Ovary (tissue), 9 donors: Measurements from ENCODE around the gene ZNF493. TPM values are rescaled to one million over a fixed set of nuclear protein-coding genes. Genes with fewer than 3 reads are reported as not detected.

Source experiments
- DNase-seq, 5 donors: peaks; one replicate each; pipeline ENCODE4 v3.0.0-alpha.2; 2019 to 2020
- H3K27ac ChIP-seq, 2 donors: fragments of 200-600 bp; one replicate each; pipeline versions ENCODE4 v1.5.1 to v1.8.0; 2019 to 2022
- H3K27me3 ChIP-seq: fragments of 200-600 bp; one replicate; pipeline ENCODE4 v1.8.0; 2022
- H3K36me3 ChIP-seq: fragments of 200-600 bp; sonication (generic); one replicate; pipeline ENCODE4 v1.5.1; 2019
- H3K4me1 ChIP-seq: one replicate; pipeline ENCODE4 v1.8.1; 2013; ENCODE audit warnings: mild to moderate bottlenecking, moderate library complexity; ENCODE audit not compliant: insufficient read depth
- H3K4me3 ChIP-seq: fragments of 200-600 bp; sonication (generic); one replicate; pipeline ENCODE4 v1.5.1; 2017
- H3K9me3 ChIP-seq, 2 donors: fragments of 200-600 bp in 1 of 2; sonication (generic) in 1 of 2; one replicate each; pipeline versions ENCODE4 v1.5.1 to v1.8.1; 2013 to 2019; ENCODE audit warnings: mild to moderate bottlenecking in 1 of 2, moderate library complexity in 1 of 2
- CTCF ChIP-seq, 3 donors: fragments of 450-650 bp in 2 of 3; fragments of 200-600 bp in 1 of 3; IDR thresholded peaks; one replicate each; pipeline versions ENCODE4 v1.5.1 to v1.8.0; 2016 to 2022; ENCODE audit warnings: antibody characterized with exemption in 3 of 3, mild to moderate bottlenecking in 1 of 3
- EP300 ChIP-seq: sonication (generic); formaldehyde crosslinking; IDR thresholded peaks from one replicate; pipeline ENCODE4 v1.6.1; 2017; ENCODE audit warnings: antibody characterized with exemption
- POLR2A ChIP-seq: fragments of 450-650 bp; IDR thresholded peaks from one replicate; pipeline ENCODE4 v1.6.1; 2017; ENCODE audit warnings: antibody characterized with exemption, mild to moderate bottlenecking, moderate library complexity
- WGBS, 3 donors: extraction: QIAGEN DNeasy Blood & Tissue Kit in 1 of 3; methylation state at CpG; one replicate each; pipeline versions ENCODE4 v1.1.5 to v1.1.7; 2013 to 2017; 5-methylcytosine and 5-hydroxymethylcytosine counted together
- intact Hi-C, 4 donors: fragments of 100-400 bp; cut with DNase I; formaldehyde crosslinking; loops; one replicate each; pipeline versions ENCODE4 v1.11.0 to v1.15.1; 2022 to 2023
- polyA plus RNA-seq, 2 donors: library from polyadenylated mRNA; stranded (reverse); fragments of 200-250 nt in 1 of 2; fragments of 350-450 nt in 1 of 2; fragmentation: Illumina TruSeq in 1 of 2; extraction: RNeasy Lipid Tissue Mini Kit (QIAGEN cat#74804) in 1 of 2; gene quantifications; one replicate each; pipeline ENCODE4 v1.2.3, GENCODE V29; 2013 to 2014
- total RNA-seq, 7 donors: library from RNA; depleted of rRNA in 2 of 7; stranded (reverse); fragments of >200 nt in 2 of 7; fragmentation: NEBNext Ultra II Directional in 3 of 7; extraction: Animal tissue kit (Norgen Biotek cat#: 25700) in 3 of 7; gene quantifications; one replicate each; pipeline versions ENCODE4 v1.1.0 to v1.2.4, GENCODE V29; 2016 to 2023
- donor health status: DM: no; HTN: no; CAD: no; lungs with moderate emphysema.
- donor health status: DM: no; HTN: no; CAD: no.
- donor health status: Bipolar disorder and iron deficiency.
- donor health status: DM: yes; HTN: yes; CAD: no.
- donor health status: DM: no; HTN: no; CAD: no.
- donor health status: DM: yes; HTN: yes; CAD: no.

ZNF493 gene
- total and polyA plus RNA-seq, 9 donors, result 12.6 to 86.6 (median 33.5) TPM

GRCh38 chr19:21383980-21384582, 12.9 kb upstream of the ZNF493 start:
- Histone ChIP-seq H3K36me3 (no peaks in the 10 kb centered on the region), H3K27ac (no peak overlapping the region), H3K4me1 (no peaks in the 10 kb centered on the region), H3K4me3 (no peak overlapping the region), H3K9me3 (peaks cover 0 to 2% of the 10 kb centered on the region in 2 donors), H3K27me3 (no peaks in the 10 kb centered on the region)
- no peak for DNase-seq
- WGBS, 3 donors, result 94 to 98% (median 98%) methylated on average over 4 of the region's 4 CpGs
- TF ChIP-seq CTCF (IDR thresholded peaks at IDR 0.05) (no peak), POLR2A (no peak), EP300 (no peak)
- intact Hi-C loops, result no loop called here

GRCh38 chr19:21396121-21396520, 812 bp upstream of the ZNF493 start:
- 89 to 94% (median 90%) methylated on average over 10 of the region's 10 CpGs for WGBS, 3 donors
- Histone ChIP-seq H3K27ac (no peak overlapping the region), H3K36me3 (no peaks in the 10 kb centered on the region), H3K9me3 (no peaks in the 10 kb centered on the region), H3K27me3 (no peaks in the 10 kb centered on the region), H3K4me3 (no peak overlapping the region), H3K4me1 (peaks cover 3% of the 10 kb centered on the region)
- no peak for DNase-seq
- TF ChIP-seq CTCF (IDR thresholded peaks at IDR 0.05) (no peak), EP300 (no peak), POLR2A (no peak)
- intact Hi-C loops, result loop anchor here in 1 of 4 donors (1.0 kb wide), 1 partner anchor 42 kb away; no protein-coding TSS in a partner anchor

GRCh38 chr19:21398851-21399250, 1.9 kb downstream of the ZNF493 start:
- no peak overlapping the region for H3K4me3 ChIP-seq
- no peak overlapping the region for H3K27ac ChIP-seq
- DNase-seq, result no peak
- H3K27me3 ChIP-seq, result no peaks in the 10 kb centered on the region
- peaks cover 7% of the 10 kb centered on the region for H3K4me1 ChIP-seq
- no peak for TF ChIP-seq EP300
- TF ChIP-seq CTCF (IDR thresholded peaks at IDR 0.05), result no peak
- TF ChIP-seq POLR2A, result no peak
- no peaks in the 10 kb centered on the region for H3K36me3 ChIP-seq
- 95 to 96% (median 95%) methylated on average over 5 of the region's 5 CpGs for whole genome bisulfite sequencing, 3 donors
- intact Hi-C loops, result no loop called here
- H3K9me3 ChIP-seq, result no peaks in the 10 kb centered on the region

- 73 to 90% (median 84%) methylated on average over 1 of the region's 1 CpG for WGBS, 3 donors
- no peaks in the 10 kb centered on the region for H3K27me3 ChIP-seq
Observed at GRCh38 chr19:21402303-21402985, 5.5 kb downstream of the ZNF493 start.

More at GRCh38 chr19:21402303-21402985, 5.5 kb downstream of the ZNF493 start:
- intact Hi-C loops, result no loop called here
- H3K36me3 ChIP-seq, result no peaks in the 10 kb centered on the region
- no peaks in the 10 kb centered on the region for H3K9me3 ChIP-seq
- no peak for DNase-seq
- no peak overlapping the region for H3K4me3 ChIP-seq
- peaks cover 7% of the 10 kb centered on the region for H3K4me1 ChIP-seq
- TF ChIP-seq CTCF (IDR thresholded peaks at IDR 0.05) (no peak), EP300 (no peak), POLR2A (no peak)
- H3K27ac ChIP-seq, result no peak overlapping the region
